GM18526 (cell line): ENCODE data around the gene INPP4A.

Source experiments
- POLR2A ChIP-seq: IDR thresholded peaks from 3 replicates; pipeline ENCODE4 v1.6.1; 2011; ENCODE audit not compliant: insufficient read length; ENCODE audit errors: extremely low read depth

INPP4A gene

DNA sequence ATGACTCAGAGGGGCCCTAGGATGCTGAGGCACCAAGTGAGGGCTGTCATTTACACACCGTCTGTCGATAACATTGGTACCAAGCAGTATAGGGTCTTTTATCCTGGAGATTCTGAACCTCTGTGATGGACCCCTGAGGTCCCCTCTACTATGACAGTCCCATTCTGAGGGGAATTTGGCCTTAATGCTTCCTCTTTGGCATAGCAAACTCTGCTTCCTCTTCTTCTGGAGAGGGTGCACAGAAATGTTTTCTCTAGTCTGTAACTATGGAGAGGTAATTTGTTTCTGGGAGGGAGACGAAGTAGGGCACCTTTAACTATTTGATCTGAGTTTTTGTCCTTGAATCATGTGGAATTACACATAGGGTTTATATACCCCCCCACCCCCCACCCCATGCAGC lies 44.8 kb downstream of the INPP4A start:
- no peak for TF ChIP-seq POLR2A

DNA sequence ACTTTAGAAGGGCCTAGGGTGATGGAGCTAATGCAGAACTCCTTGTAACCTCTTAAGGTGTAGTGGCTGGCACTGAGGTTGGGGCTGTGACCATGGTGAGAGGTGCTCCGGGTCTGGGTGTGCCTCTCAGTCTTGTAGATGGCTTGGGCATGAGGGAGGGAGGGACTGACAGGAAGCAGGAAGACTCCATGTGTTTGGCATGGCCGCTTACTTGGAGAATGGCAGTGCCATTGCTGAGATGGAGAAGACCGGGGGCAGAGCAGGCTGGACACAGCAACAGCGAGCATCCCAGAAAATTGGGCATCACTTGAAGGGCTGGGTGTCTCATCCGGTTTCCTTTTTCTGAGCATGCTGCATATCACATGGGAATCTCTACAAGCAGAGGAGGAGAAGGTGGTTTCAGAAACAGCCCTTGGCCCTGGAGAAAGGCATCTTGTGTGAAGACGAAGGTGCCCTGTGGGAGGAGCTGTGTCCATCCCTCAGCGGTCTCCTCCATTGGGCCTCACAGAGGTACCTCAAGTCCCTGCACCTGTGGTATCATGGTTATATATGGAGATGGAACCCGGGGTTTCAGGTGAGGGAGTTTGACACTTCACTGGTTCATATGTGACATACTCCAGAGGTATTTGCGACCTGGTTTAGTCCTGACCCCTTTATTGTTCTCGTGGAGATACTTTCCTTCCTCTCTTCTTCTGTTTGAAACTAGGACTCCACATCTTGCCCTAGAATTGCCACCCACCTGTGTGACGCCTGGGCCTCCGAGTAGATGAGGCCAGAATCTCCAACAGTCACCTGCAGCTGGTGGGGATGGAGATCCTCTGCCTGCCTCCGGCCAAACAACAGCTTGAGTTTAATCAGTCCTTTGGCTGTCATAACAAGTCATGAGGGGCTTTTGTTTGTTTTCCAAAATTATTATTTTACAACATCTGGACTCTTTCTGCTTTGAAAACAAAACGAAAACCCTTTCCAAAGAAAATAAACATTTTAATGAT lies 45.6 kb downstream of the INPP4A start:
- no peak for TF ChIP-seq POLR2A

- TF ChIP-seq POLR2A = no peak
Measured at GRCh38 chr2:98492441-98492840, 47.8 kb downstream of the INPP4A start.

DNA sequence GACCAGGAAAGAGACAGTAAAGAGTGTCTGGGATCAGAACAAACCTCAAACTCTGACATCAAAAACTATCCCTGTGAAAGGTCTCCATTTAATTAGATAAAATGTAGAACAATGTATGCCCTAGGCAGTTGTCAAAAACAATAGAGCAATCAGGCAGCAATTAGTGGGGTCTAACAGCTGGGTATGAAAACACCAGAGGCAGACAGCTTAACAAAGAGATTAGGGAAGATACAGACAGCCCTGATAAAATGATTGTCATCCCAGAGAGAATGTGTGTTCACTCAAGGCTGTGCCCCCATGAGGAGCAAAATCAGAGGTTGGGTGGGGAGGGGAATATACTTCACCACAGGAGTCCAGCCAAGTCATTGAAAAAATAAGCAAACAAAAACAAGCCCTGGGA lies 50.0 kb downstream of the INPP4A start:
- no peak for TF ChIP-seq POLR2A

DNA sequence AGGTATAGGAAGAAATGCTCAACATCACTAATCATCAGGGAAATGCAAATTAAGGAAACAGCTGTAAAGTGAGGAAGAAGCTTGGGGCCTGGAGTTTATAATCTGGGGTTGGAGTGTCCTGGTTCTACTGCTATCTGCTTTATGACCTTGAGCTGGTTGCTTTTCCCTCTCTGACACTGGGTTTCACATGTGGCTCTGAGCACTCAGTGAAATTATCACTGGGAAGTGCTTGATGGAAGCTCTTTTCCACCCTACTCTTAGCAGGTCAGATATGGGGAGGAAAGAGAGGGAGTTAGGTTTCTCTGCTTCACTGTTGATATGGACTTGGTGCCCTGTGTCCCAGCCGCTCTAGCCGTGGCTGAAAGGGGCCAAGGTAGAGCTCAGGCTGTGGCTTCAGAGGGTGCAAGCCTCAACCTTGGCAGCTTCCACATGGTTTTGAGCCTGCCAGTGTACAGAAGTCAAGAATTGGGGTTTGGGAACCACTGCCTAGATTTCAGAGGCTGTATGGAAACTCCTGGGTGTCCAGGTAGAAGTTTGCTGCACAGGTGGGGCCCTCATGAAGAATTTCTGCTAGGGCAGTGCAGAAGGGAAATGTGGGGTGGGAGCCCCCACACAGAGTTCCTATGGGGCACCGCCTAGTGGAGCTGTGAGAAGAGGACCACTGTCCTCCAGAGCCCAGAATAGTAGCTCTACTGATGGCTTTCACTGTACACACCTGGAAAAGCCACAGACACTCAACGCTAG lies 52.3 kb downstream of the INPP4A start:
- TF ChIP-seq POLR2A = no peak

GRCh38 chr2:98498703-98499440 lies 54.2 kb downstream of the INPP4A start:
- no peak for TF ChIP-seq POLR2A

DNA sequence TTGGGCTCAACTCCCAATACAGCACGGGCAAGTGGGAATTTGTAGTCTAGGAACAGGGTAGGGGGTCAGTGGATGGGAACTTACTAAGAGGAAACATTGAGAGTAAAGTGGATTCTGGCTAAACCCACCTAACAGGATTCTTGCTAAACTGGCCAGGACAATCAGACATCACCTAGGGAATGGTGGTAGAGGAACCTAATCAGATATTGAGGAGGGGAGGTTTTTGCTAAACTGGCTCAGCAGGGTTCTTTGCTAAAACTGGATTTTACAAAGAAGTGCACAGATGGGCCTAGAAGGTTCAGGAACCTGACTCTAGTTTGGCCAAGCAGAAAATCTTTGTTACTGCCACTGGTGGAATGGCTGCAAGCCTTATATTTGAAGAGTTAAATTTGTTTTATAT lies 55.9 kb downstream of the INPP4A start:
- TF ChIP-seq POLR2A = no peak

- TF ChIP-seq POLR2A = no peak
Measured at GRCh38 chr2:98501223-98501622, 56.6 kb downstream of the INPP4A start.

DNA sequence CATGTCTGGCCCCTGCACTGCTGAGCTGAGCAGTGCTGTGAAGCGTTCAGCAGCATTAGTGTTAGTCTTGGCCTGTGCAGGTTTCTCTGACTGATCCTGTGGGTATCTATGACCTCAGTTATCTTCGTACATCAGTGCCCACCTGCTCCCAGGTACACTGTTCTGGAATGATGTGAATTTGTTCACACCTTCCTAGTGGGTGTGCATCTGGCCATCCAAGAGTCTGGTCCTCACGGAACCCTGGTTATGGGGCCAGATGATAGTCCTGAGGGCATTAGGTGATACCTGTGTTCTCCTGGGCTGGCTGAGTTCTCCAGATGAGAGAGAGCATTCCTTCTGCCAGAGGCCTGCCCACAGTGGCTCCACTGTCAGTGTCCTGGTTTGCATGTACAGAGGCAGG lies 57.2 kb downstream of the INPP4A start:
- no peak for TF ChIP-seq POLR2A

- no peak for TF ChIP-seq POLR2A
Measured at GRCh38 chr2:98502556-98503335, 58.1 kb downstream of the INPP4A start.

- TF ChIP-seq POLR2A = no peak
Measured at GRCh38 chr2:98503481-98504105, 58.9 kb downstream of the INPP4A start.

DNA sequence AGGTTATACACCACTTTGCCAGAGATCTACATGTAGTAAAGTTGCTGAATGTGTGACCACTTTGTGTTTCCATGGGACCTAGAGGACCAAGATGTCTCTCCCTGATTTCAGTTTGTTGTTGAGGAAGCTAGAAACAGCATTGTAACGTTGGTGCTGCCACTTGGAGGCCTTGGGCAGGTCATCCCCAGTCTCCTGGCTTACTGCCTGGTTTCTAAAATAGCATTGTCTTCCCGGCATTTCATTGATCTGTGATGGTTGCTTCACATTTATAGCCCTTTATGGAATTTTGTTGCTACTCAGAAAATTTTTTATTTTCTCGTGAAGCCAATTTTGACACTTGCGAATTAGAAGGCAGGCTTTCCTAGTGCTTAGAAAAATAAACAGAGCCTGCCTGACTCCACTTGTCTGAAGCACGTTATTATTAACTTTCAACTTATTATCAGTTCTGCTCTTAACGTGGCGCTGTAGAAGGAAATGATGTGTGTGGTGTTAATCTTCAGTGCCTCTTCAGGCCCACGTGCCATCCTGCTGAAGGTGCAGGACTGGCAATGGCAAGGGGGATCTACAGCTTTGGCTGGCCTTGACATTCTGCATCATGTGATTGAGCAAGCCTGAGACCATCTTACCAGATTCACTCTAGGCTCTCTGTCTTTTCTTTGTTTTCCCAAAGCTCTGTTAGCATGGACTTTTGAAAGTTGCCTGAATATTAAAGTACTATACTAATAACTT lies 59.9 kb downstream of the INPP4A start:
- TF ChIP-seq POLR2A = no peak

GRCh38 chr2:98505311-98505808 lies 60.7 kb downstream of the INPP4A start:
- no peak for TF ChIP-seq POLR2A

DNA sequence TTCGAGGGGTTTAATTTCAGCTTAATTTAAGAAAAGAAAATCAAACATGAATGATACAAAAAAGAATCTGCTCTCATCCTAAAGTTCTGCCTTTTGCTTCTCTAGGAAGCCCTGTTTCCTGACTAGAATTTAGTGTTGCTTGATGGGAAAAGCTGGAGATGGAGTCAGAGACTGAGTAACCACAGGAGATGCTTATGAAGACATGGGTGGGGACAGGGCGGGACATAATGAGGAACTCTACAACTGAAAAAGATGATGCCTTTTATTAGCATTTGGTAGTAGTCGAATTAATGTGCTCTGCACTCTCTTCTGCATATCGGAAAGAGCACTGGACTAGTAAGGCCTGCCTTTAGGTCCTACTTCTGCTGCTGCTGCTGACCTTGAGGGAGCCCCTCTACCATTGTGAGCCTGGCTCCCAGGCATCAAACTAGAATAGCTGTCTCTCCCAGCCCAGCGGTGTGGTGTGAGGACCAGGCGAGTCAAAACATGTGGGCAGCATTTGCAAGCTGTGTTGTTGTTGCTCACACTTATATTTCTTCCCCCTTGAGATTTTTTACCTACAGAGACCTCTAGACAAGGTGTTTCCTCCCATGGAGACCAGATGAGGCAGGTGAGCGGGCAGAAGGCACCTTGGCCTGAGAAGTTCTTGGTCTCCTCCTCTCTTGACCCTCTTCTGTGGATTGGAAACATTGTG lies 61.5 kb downstream of the INPP4A start:
- no peak for TF ChIP-seq POLR2A
